ENCODE results near the gene PAX4.

DNA sequence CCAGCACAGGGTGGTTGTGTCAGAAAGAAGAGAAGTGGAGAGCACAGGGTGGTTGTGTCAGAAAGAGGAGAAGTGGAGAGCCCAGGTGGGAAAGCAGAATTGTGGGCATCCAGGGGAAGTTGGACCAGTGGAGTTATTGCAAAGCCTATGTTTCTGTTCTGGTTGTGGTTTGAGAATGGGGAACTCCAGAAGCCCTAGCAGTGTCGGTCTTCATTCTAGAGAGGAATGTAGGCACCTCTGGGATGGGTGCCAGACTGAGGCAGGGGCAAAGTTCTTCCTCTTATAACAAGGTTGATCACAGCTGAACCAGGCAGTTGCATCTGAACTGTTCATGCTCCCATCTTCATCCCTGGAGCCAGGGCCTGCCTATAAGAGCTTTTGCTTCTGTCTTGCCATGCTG is 23.5 kb downstream of the PAX4 start:
- TF ChIP-seq CTCF (IDR thresholded peaks at IDR 0.05; ENCODE audit: extremely low read depth in 1 of 2, insufficient read depth in 1 of 2, low read depth in 1 of 2, low read length in 2 of 2): no peak
- no peak for TF ChIP-seq EZH2 (IDR thresholded peaks at IDR 0.05; ENCODE audit: borderline replicate concordance, low read depth, low read length, severe bottlenecking)
- TF ChIP-seq, protein P1, sequence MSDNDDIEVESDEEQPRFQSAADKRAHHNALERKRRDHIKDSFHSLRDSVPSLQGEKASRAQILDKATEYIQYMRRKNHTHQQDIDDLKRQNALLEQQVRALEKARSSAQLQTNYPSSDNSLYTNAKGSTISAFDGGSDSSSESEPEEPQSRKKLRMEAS (IDR thresholded peaks at IDR 0.05; ENCODE audit: insufficient read depth, insufficient read length): no peak
- no peak for TF ChIP-seq MYC (IDR thresholded peaks at IDR 0.05; ENCODE audit: low read depth, low read length)
- no peak for TF ChIP-seq POLR2AphosphoS5 (IDR thresholded peaks at IDR 0.05; ENCODE audit: insufficient read depth, low read depth, low read length)
- no peak for TF ChIP-seq POLR2A (IDR thresholded peaks at IDR 0.05; ENCODE audit: low read depth, low read length)
- TF ChIP-seq FOS (IDR thresholded peaks at IDR 0.05; ENCODE audit: borderline replicate concordance, insufficient read depth, low read length): no peak

Measured in endothelial cell of umbilical vein (primary cell).